RWPE1 (cell line): ENCODE data around the gene GRID1.

Experiments
- CTCF ChIA-PET: fragments of 350-600 bp; sonication (Branson Sonifier 250); formaldehyde crosslinking; extraction: SDS; loops from one replicate; lab custom pipeline; 2021; lab: Yijun Ruan, JAX
- POLR2A ChIA-PET: fragments of 400-600 bp; formaldehyde crosslinking; extraction: SDS; loops from one replicate; lab custom pipeline; 2020; ENCODE audit warnings: antibody characterized with exemption; ENCODE audit not compliant: low non-redundant PET; lab: Yijun Ruan, JAX
- DNase-seq: peaks from one replicate; pipeline ENCODE4 v3.0.0; 2012; ENCODE audit warnings: low spot score
- H3K27ac ChIP-seq: fragments of 450-650 bp; 2 replicates; pipeline ENCODE4 v1.5.1; 2017
- CTCF ChIP-seq: fragments of 450-650 bp; conservative IDR thresholded peaks from 2 replicates; pipeline ENCODE4 v1.5.1; 2017; ENCODE audit warnings: low read depth, mild to moderate bottlenecking

GRID1 gene

GRCh38 chr10:86042161-86042560, 324.4 kb downstream of the GRID1 start:
- ChIA-PET POLR2A (no interaction called here), CTCF (no interaction called here)
- DNase-seq = no peak
- TF ChIP-seq CTCF = no peak
- H3K27ac ChIP-seq = no peak overlapping the region

DNA sequence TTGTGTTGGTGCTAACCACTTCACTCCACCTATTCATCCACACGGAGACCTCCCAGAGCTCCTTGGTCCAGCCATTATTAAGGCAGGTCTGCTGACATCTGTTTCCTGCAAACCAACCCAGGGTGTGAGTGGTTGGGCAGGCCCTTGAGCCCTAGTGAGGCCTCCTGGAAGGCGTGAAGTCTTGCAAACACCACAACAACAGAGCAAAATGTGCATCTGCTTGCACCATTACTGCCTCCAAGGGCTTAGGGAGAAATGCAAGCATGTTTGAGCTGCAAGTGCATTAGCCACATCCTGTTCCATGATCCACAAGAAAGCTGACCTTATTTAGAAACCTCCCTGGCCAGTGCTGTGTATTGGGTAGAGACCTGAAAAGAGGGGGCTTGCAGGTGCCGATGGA, 325.5 kb downstream of the GRID1 start:
- TF ChIP-seq CTCF = no peak
- ChIA-PET CTCF (interaction anchor here (1.0 kb wide), 1 partner anchor 12 kb away, joined by 3 read pairs; no protein-coding TSS in a partner anchor), POLR2A (no interaction called here)
- DNase-seq = no peak
- H3K27ac ChIP-seq = no peak overlapping the region

DNA sequence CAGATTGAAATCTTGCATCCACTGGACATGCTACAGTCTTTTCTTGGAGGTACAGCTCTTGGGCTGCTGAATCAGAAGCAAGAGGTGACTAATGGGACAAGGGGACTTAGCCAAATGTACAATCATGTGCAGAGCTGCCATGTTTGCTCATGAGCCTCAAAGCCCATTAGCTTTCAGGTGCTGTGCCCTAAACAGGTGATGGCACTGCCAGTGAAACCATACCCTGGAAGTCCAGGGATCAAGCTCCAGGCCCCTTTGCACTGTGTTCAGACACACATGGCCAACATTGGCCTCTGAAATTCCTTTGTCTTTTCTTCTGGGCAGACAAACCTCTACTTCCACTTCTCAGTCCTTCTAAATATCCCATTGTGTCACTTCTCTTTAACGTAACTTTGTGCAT, 328.2 kb downstream of the GRID1 start:
- ChIA-PET CTCF (interaction anchor here (0.6 to 0.7 kb wide), 2 partner anchors 59 to 553 kb away, joined by 3 read pairs; no protein-coding TSS in a partner anchor), POLR2A (interaction anchor here (0.6 kb wide), 1 partner anchor 16 kb away, joined by 4 read pairs; no protein-coding TSS in a partner anchor)
- no peak for DNase-seq
- no peak for TF ChIP-seq CTCF
- no peak overlapping the region for H3K27ac ChIP-seq

- DNase-seq = no peak
- no peak for TF ChIP-seq CTCF
- ChIA-PET CTCF (no interaction called here), POLR2A (no interaction called here)
- H3K27ac ChIP-seq = no peak overlapping the region
These were observed 329.5 kb downstream of the GRID1 start for GRCh38 chr10:86037096-86037495.

GRCh38 chr10:86036544-86036831, 330.1 kb downstream of the GRID1 start:
- CTCF ChIA-PET = no interaction called here
- TF ChIP-seq CTCF = no peak
- no peak overlapping the region for H3K27ac ChIP-seq

GRCh38 chr10:86035791-86036543, 330.6 kb downstream of the GRID1 start:
- ChIA-PET CTCF (no interaction called here), POLR2A (no interaction called here)
- no peak for DNase-seq
- H3K27ac ChIP-seq = no peak overlapping the region
- TF ChIP-seq CTCF = no peak

More at GRCh38 chr10:86036544-86036831, 330.1 kb downstream of the GRID1 start:
- no peak for DNase-seq
- POLR2A ChIA-PET = no interaction called here
